Stomach (tissue), 9 donors: Measurements from ENCODE around the gene LHFPL6. TPM values are rescaled to one million over a fixed set of nuclear protein-coding genes. Genes with fewer than 3 reads are reported as not detected.

Experiments used
- DNase-seq, 2 donors: peaks; one replicate each; pipeline versions ENCODE4 v3.0.0 to v3.0.0-alpha.2; 2013 to 2019
- H3K27ac ChIP-seq, 5 donors: fragments of 200-600 bp in 4 of 5; sonication (generic) in 4 of 5; one replicate each; pipeline ENCODE4 v1.5.1; 2013 to 2019; ENCODE audit warnings: mild to moderate bottlenecking in 1 of 5, moderate library complexity in 1 of 5
- H3K27me3 ChIP-seq, 3 donors: fragments of 200-600 bp; sonication (generic); one replicate each; pipeline ENCODE4 v1.5.1; 2017 to 2019; ENCODE audit warnings: mixed run types in 1 of 3
- H3K36me3 ChIP-seq, 4 donors: fragments of 200-600 bp; sonication (generic); 1 replicate in 3 of 4; 2 replicates in 1 of 4; pipeline ENCODE4 v1.5.1; 2016 to 2019
- H3K4me1 ChIP-seq, 4 donors: fragments of 200-600 bp; sonication (generic); one replicate each; pipeline ENCODE4 v1.5.1; 2016 to 2019
- H3K4me3 ChIP-seq, 4 donors: fragments of 200-600 bp; sonication (generic) in 3 of 4; one replicate each; pipeline ENCODE4 v1.5.1; 2016 to 2019; ENCODE audit warnings: mild to moderate bottlenecking in 1 of 4
- H3K9me3 ChIP-seq, 4 donors: fragments of 200-600 bp; sonication (generic); one replicate each; pipeline ENCODE4 v1.5.1; 2016 to 2019
- EP300 ChIP-seq: sonication (generic); formaldehyde crosslinking; IDR thresholded peaks from one replicate; pipeline ENCODE4 v1.6.1; 2017; ENCODE audit warnings: antibody characterized with exemption
- POLR2A ChIP-seq, 4 donors: fragments of 450-650 bp; IDR thresholded peaks; one replicate each; pipeline ENCODE4 v1.6.1; 2016; ENCODE audit warnings: antibody characterized with exemption in 4 of 4, control low read depth in 2 of 4, mild to moderate bottlenecking in 1 of 4, moderate library complexity in 1 of 4
- POLR2AphosphoS5 ChIP-seq, 3 donors: sonication (generic); formaldehyde crosslinking; IDR thresholded peaks; one replicate each; pipeline ENCODE4 v1.6.1; 2016; ENCODE audit warnings: antibody characterized with exemption in 3 of 3
- WGBS, 5 donors: extraction: QIAGEN DNeasy Blood & Tissue Kit in 3 of 5; methylation state at CpG; one replicate each; pipeline versions ENCODE4 v1.1.5 to v1.1.7; 2013 to 2018; 5-methylcytosine and 5-hydroxymethylcytosine counted together
- intact Hi-C: fragments of 100-400 bp; cut with DNase I; formaldehyde crosslinking; loops from one replicate; pipeline ENCODE4 v1.15.1; 2023; ENCODE audit warnings: low total_unique reads
- polyA plus RNA-seq, 3 donors: library from polyadenylated mRNA; stranded (reverse); fragments of 200-250 nt; gene quantifications; one replicate each; pipeline ENCODE4 v1.2.3, GENCODE V29; 2013
- total RNA-seq, 5 donors: library from RNA; depleted of rRNA; stranded (reverse); fragments of >200 nt; gene quantifications; one replicate each; pipeline versions ENCODE4 v1.1.0 to v1.2.3, GENCODE V29; 2014 to 2016
- TF ChIP-seq, protein P1 (sequence below), 7 experiments: fragments of 450-650 bp in 4 of 7; fragments of 200-600 bp in 3 of 7; sonication (generic) in 3 of 7; IDR thresholded peaks; one replicate each; pipeline ENCODE4 v1.5.1; 2016 to 2019; ENCODE audit warnings: antibody characterized with exemption in 7 of 7, control low read depth in 2 of 7, mild to moderate bottlenecking in 1 of 7
- donor health status: healthy with polysubstance abuse.
- donor health status: Bipolar disorder and iron deficiency.
- donor health status: healthy.

The LHFPL6 gene
- total and polyA plus RNA-seq, 8 donors = 4.7 to 53.6 (median 10.9) TPM

GRCh38 chr13:39379667-39380655 is 223.0 kb downstream of the LHFPL6 start:
- Histone ChIP-seq H3K4me1 (peaks cover 0 to under 1% (median 0%) of the 10 kb centered on the region in 4 donors), H3K27me3 (no peaks in the 10 kb centered on the region), H3K4me3 (no peak overlapping the region), H3K9me3 (no peaks in the 10 kb centered on the region), H3K27ac (no peak overlapping the region), H3K36me3 (no peaks in the 10 kb centered on the region)
- 82 to 93% (median 90%) methylated on average over 4 of the region's 4 CpGs for WGBS, 5 donors
- TF ChIP-seq, protein P1, sequence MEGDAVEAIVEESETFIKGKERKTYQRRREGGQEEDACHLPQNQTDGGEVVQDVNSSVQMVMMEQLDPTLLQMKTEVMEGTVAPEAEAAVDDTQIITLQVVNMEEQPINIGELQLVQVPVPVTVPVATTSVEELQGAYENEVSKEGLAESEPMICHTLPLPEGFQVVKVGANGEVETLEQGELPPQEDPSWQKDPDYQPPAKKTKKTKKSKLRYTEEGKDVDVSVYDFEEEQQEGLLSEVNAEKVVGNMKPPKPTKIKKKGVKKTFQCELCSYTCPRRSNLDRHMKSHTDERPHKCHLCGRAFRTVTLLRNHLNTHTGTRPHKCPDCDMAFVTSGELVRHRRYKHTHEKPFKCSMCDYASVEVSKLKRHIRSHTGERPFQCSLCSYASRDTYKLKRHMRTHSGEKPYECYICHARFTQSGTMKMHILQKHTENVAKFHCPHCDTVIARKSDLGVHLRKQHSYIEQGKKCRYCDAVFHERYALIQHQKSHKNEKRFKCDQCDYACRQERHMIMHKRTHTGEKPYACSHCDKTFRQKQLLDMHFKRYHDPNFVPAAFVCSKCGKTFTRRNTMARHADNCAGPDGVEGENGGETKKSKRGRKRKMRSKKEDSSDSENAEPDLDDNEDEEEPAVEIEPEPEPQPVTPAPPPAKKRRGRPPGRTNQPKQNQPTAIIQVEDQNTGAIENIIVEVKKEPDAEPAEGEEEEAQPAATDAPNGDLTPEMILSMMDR (IDR thresholded peaks at IDR 0.05) = no peak
- DNase-seq = no peak
- intact Hi-C loops = no loop called here

- Histone ChIP-seq H3K27me3 (no peaks in the 10 kb centered on the region), H3K4me1 (no peaks in the 10 kb centered on the region), H3K27ac (no peak overlapping the region), H3K9me3 (no peaks in the 10 kb centered on the region), H3K36me3 (no peaks in the 10 kb centered on the region), H3K4me3 (no peak overlapping the region)
- TF ChIP-seq EP300 = no peak
- no peak for TF ChIP-seq POLR2A (IDR thresholded peaks at IDR 0.05)
- TF ChIP-seq, protein P1 (IDR thresholded peaks at IDR 0.05) = no peak
- DNase-seq = no peak
- intact Hi-C loops = no loop called here
- 45 to 63% (median 49%) methylated on average over 2 of the region's 2 CpGs for WGBS, 5 donors
Observed at GRCh38 chr13:39379118-39379517, 223.9 kb downstream of the LHFPL6 start.

DNA sequence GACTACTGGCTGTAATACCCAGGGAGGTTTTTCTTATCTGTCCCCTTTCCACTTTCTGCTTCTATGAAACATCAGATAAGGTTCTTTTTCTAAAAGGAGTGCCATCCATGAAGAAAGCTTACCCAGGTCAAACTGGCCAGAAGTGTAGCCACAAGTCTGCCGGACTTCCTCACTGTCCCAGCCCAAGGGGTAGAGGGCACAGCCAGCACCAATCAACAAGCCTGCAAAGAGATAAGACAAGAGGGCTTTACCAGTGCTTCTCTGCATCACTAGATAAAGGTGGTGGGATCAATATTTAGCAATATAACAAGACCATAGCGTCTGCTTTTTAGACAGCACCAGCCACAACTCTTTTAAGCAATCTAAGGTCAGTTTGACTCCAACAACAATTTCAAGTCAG is 224.7 kb downstream of the LHFPL6 start:
- TF ChIP-seq, protein P1 (IDR thresholded peaks at IDR 0.05) = no peak
- TF ChIP-seq EP300 (no peak), POLR2A (IDR thresholded peaks at IDR 0.05) (no peak), POLR2AphosphoS5 (IDR thresholded peaks at IDR 0.05) (no peak)
- Histone ChIP-seq H3K9me3 (no peaks in the 10 kb centered on the region), H3K4me3 (no peak overlapping the region), H3K36me3 (no peaks in the 10 kb centered on the region), H3K27ac (no peak overlapping the region), H3K27me3 (no peaks in the 10 kb centered on the region), H3K4me1 (no peaks in the 10 kb centered on the region)
- intact Hi-C loops = no loop called here
- WGBS, 5 donors = 43 to 59% (median 48%) methylated on average over 2 of the region's 2 CpGs
- no peak for DNase-seq

- no peaks in the 10 kb centered on the region for H3K9me3 ChIP-seq
- no peak for DNase-seq
- H3K4me1 ChIP-seq = no peaks in the 10 kb centered on the region
- intact Hi-C loops = no loop called here
- no peaks in the 10 kb centered on the region for H3K27me3 ChIP-seq
- H3K36me3 ChIP-seq = no peaks in the 10 kb centered on the region
- H3K27ac ChIP-seq = no peak overlapping the region
- TF ChIP-seq POLR2AphosphoS5 (IDR thresholded peaks at IDR 0.05) = no peak
- TF ChIP-seq POLR2A (IDR thresholded peaks at IDR 0.05) = no peak
- TF ChIP-seq, protein P1 (IDR thresholded peaks at IDR 0.05) = no peak
- no peak for TF ChIP-seq EP300
- 48 to 69% (median 58%) methylated on average over 1 of the region's 1 CpG for WGBS, 5 donors
- H3K4me3 ChIP-seq = no peak overlapping the region
Observed at GRCh38 chr13:39377699-39378098, 225.3 kb downstream of the LHFPL6 start.
